ENCODE data around the gene WDFY2.

The WDFY2 gene

DNA sequence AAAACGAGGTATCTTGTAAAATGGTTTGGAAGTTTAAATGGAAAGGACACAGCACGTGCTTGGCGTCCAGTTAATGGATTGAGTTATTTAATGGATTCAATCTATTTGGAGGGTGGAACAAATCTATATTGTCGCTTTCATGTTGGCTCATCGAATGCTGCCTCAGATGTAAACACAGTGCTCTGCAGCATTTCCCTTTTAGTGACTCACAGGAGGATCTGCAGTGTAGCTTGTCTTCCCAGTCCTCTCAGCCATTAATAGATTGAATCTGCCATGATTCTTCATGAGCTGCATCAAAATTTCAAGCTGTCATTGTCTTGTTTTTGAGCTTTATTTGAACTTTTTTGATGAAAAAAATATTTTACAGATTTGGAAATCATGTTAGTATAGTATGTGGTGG, 175.0 kb downstream of the WDFY2 start:
- DNase-seq = peak; percentile 22
- Histone ChIP-seq H3K27me3 (replicated peaks) (no peaks in the 10 kb centered on the region), H3K36me3 (replicated peaks) (peaks cover 23% of the 10 kb centered on the region), H3K4me3 (ENCODE audit: low read depth, low read length) (no peak overlapping the region), H3K27ac (no peak overlapping the region)
- in situ Hi-C loops (cut with HindIII; ENCODE audit: low pct_ligation_motif_present, low sequenced_read_pairs) = no loop called here
- TF ChIP-seq, protein P1, sequence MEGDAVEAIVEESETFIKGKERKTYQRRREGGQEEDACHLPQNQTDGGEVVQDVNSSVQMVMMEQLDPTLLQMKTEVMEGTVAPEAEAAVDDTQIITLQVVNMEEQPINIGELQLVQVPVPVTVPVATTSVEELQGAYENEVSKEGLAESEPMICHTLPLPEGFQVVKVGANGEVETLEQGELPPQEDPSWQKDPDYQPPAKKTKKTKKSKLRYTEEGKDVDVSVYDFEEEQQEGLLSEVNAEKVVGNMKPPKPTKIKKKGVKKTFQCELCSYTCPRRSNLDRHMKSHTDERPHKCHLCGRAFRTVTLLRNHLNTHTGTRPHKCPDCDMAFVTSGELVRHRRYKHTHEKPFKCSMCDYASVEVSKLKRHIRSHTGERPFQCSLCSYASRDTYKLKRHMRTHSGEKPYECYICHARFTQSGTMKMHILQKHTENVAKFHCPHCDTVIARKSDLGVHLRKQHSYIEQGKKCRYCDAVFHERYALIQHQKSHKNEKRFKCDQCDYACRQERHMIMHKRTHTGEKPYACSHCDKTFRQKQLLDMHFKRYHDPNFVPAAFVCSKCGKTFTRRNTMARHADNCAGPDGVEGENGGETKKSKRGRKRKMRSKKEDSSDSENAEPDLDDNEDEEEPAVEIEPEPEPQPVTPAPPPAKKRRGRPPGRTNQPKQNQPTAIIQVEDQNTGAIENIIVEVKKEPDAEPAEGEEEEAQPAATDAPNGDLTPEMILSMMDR (IDR thresholded peaks at IDR 0.05; ENCODE audit: low read depth, low read length, missing control alignments) = no peak

DNA sequence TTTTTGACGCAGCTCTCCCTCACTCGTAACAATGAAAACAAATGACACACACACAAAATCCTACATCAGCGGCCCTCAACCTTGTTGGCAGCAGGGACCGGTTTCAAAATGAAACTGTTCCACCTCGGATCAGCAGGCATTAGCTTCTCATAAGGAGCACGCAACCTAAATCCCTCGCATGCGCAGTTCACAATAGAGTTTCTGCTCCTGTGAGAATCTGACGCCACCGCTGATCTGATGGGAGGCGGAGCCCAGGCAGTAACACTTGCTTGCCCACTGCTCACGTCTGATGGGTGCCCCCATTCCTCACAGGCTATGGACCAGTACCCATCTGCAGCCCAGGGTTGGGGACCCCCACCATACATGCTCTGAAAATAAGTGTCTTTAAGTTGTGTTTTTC, 176.3 kb downstream of the WDFY2 start:
- Histone ChIP-seq H3K27me3 (replicated peaks) (no peaks in the 10 kb centered on the region), H3K36me3 (replicated peaks) (peaks cover 18% of the 10 kb centered on the region), H3K27ac (no peak overlapping the region), H3K4me3 (ENCODE audit: low read depth, low read length) (no peak overlapping the region)
- no peak for DNase-seq
- TF ChIP-seq, protein P1 (IDR thresholded peaks at IDR 0.05; ENCODE audit: low read depth, low read length, missing control alignments) = no peak
- in situ Hi-C loops (cut with HindIII; ENCODE audit: low pct_ligation_motif_present, low sequenced_read_pairs) = no loop called here

DNA sequence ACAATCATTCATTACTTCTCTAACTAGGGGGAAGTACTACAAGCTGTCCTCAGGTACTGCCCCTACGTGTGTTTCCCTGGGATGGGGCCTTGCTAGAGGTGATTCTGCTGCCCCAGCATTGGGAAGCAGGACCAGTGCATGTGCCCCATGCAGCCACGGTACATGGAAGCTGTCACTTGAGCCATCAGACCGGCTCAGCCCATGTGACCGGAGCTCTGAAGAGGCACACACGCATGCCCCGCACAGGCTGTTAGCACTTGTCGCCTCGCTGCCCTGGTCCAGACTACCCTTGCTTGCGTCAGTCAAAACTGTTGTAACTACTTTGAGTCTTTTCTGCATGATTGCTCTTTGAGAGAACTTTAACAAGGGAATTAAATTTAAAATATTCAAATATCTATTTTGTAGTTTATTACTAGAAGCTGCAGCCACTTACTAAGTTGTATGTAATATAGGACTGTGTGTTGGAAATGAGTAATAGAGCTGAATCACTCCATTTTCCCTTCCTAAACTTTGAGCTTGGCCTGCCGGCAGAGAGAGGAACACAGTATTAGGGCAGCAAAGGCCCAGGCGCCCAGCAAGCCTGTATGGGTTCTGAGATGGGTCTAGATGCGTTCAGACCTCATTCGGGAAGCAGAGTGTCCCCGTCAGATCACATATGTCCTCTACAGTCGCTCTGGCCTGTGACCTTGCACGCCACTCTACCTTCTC, 177.5 kb downstream of the WDFY2 start:
- H3K27me3 ChIP-seq (replicated peaks) = no peaks in the 10 kb centered on the region
- no peak for DNase-seq
- in situ Hi-C loops (cut with HindIII; ENCODE audit: low pct_ligation_motif_present, low sequenced_read_pairs) = no loop called here
- H3K36me3 ChIP-seq (replicated peaks) = peaks cover 13% of the 10 kb centered on the region
- TF ChIP-seq, protein P1 (IDR thresholded peaks at IDR 0.05; ENCODE audit: low read depth, low read length, missing control alignments) = no peak
- no peak overlapping the region for H3K4me3 ChIP-seq (ENCODE audit: low read depth, low read length)
- H3K27ac ChIP-seq = no peak overlapping the region

DNA sequence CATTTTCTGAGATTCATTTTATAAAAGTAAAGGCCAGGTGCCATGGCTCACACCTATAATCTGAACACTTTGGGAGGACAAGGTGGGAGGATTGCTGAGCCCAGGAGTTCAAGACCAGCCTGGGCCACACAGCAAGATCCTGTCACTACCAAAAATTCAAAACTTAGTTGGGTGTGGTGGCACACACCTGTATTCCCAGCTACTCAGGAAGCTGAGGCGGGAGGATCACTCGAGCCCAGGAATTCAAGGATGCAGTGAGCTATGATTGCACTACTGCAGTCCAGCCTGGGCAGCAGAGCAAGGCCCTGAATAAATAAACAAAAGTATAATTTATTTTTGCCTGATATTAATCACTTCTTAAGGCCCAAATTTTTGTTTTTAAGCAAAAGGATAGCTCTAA, 179.2 kb downstream of the WDFY2 start:
- TF ChIP-seq, protein P1 (IDR thresholded peaks at IDR 0.05; ENCODE audit: low read depth, low read length, missing control alignments) = no peak
- no peak overlapping the region for H3K27ac ChIP-seq
- no peak for DNase-seq
- in situ Hi-C loops (cut with HindIII; ENCODE audit: low pct_ligation_motif_present, low sequenced_read_pairs) = no loop called here
- no peak overlapping the region for H3K4me3 ChIP-seq (ENCODE audit: low read depth, low read length)
- H3K36me3 ChIP-seq (replicated peaks) = peaks cover 11% of the 10 kb centered on the region
- H3K27me3 ChIP-seq (replicated peaks) = no peaks in the 10 kb centered on the region

DNA sequence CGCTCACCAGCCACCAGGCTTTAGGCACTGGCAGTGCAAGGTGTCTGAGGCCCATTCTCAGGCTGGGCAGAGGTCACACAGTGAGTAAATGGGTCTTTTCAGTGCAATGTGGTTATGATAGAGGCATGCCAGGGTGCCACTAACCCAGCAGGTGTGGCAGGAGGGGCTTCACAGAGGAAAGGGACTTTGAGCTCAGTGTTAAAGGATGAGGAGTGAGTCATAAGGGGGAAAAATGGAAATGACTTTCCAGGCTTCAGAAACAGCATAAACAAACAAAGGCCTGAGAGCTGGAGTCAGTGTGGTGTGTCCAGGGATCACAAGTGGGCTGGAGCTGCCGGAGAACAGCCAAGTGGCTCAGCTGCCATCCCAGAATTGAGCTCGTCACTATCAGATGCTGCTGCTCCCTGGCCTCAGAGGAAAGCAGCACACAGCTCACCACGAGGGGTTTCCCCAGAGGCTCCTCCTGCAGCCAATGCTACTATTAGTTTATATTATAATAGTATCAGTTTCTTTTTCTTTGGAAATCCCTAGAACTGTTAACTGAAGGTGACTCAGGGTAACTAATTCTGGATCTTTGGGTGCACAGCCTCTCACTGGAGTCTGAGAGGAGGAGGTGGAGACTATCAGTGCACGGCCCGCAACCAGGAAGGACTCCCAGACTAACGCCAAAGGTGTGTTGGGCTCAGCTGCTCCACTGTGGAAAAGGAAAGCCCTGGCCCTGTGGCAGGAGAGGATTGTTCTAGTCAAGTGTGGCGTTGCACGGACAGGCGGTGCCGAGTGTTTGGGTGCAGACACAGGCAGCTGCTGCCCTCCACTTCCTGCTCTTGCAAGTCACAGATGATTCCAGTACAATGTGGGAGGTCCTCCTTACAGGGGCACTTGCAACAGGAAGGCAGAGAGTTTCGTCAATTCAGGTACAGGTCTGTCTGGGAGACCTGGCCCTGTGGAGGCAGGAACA, 180.2 kb downstream of the WDFY2 start:
- peak; percentile 78 for DNase-seq
- no peak overlapping the region for H3K4me3 ChIP-seq (ENCODE audit: low read depth, low read length)
- TF ChIP-seq, protein P1 (IDR thresholded peaks at IDR 0.05; ENCODE audit: low read depth, low read length, missing control alignments) = no peak
- in situ Hi-C loops (cut with HindIII; ENCODE audit: low pct_ligation_motif_present, low sequenced_read_pairs) = no loop called here
- H3K27ac ChIP-seq = no peak overlapping the region
- H3K27me3 ChIP-seq (replicated peaks) = no peaks in the 10 kb centered on the region
- H3K36me3 ChIP-seq (replicated peaks) = peaks cover 10% of the 10 kb centered on the region
